ENCODE data around the gene CRYZL1.

DNA sequence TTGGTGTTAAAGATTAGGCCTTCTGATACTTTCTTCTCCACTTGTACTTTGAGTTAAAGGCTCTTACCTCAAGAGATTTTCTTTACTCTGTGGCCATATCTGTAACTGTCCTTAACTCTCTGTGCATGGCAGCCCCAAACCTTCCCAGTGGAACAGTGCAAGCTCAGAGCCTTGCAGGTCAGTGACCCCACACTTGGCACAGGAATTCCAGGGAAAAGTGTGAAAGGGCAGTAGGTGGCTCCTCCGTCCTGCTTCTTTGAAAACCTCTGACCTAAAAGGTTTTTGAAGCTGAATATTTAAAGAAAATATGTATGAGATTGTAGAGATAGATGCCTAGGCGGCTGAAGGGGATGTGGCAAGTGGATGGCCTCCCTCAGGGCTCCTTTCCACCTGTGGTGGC, 27.1 kb upstream of the CRYZL1 start:
- TF ChIP-seq CTCF (IDR thresholded peaks at IDR 0.05 in 4 of 5, conservative IDR thresholded peaks at IDR 0.05 in 1 of 5) (no peak), POLR2A (IDR thresholded peaks at IDR 0.05) (no peak)
